ENCODE results near the gene EFEMP2. TPM values are rescaled to one million over a fixed set of nuclear protein-coding genes. Genes with fewer than 3 reads are reported as not detected.
"Not testable (repeated sequence)": the region's sequence is repeated elsewhere in the genome, so short reads cannot be mapped to it uniquely, and the experiment has no call there.

EFEMP2 gene
- polyA plus RNA-seq, 1 experiment: 497 TPM

- Histone ChIP-seq H3K27me3 (ENCODE audit: control insufficient read depth, insufficient read depth, low read length) (no peaks in the 10 kb centered on the region), H3K4me3 (ENCODE audit: low read depth, low read length) (no peak overlapping the region), H3K36me3 (ENCODE audit: control insufficient read depth, insufficient read depth, low read length) (peaks cover 32% of the 10 kb centered on the region)
- TF ChIP-seq CTCF (IDR thresholded peaks at IDR 0.05; ENCODE audit: insufficient read depth, low read depth, low read length): no peak
- no peak for DNase-seq (ENCODE audit: low read depth)
- ChIA-PET POLR2A (interaction anchor here (0.7 kb wide), 1 partner anchor 245 kb away, joined by 8 read pairs; no protein-coding TSS in a partner anchor), CTCF (interaction anchor here (1.0 to 2.6 kb wide), 8 partner anchors 9 to 173 kb away, joined by 3 to 9 read pairs (median 4); partner anchors contain the start of genes EFEMP2, KAT5 and MUS81)
Measured at GRCh38 chr11:65849366-65849765, 23.2 kb downstream of the EFEMP2 start.

- ChIA-PET POLR2A (interaction anchor here (0.7 kb wide), 1 partner anchor 244 kb away, joined by 8 read pairs; no protein-coding TSS in a partner anchor), CTCF (interaction anchor here (1.1 to 2.1 kb wide), 3 partner anchors 11 to 143 kb away, joined by 3 to 9 read pairs (median 3); no protein-coding TSS in a partner anchor)
- H3K27me3 ChIP-seq (ENCODE audit: control insufficient read depth, insufficient read depth, low read length); DNase-seq (ENCODE audit: low read depth); H3K4me3 ChIP-seq (ENCODE audit: low read depth, low read length): not testable (repeated sequence)
- H3K36me3 ChIP-seq (ENCODE audit: control insufficient read depth, insufficient read depth, low read length): peaks cover 27% of the 10 kb centered on the region
Measured at GRCh38 chr11:65848693-65849092, 23.9 kb downstream of the EFEMP2 start.

- no peak for DNase-seq (ENCODE audit: low read depth)
- no peak for TF ChIP-seq CTCF (IDR thresholded peaks at IDR 0.05; ENCODE audit: insufficient read depth, low read depth, low read length)
- H3K4me3 ChIP-seq (ENCODE audit: low read depth, low read length): no peak overlapping the region
- ChIA-PET CTCF (interaction anchor here (1.1 to 2.1 kb wide), 4 partner anchors 12 to 142 kb away, joined by 3 to 9 read pairs (median 4); partner anchors contain the start of gene KAT5), POLR2A (no interaction called here)
- H3K27me3 ChIP-seq (ENCODE audit: control insufficient read depth, insufficient read depth, low read length): no peaks in the 10 kb centered on the region
- H3K36me3 ChIP-seq (ENCODE audit: control insufficient read depth, insufficient read depth, low read length): peaks cover 19% of the 10 kb centered on the region
Measured at GRCh38 chr11:65847746-65848145, 24.9 kb downstream of the EFEMP2 start.

GRCh38 chr11:65844231-65844872, 28.2 kb downstream of the EFEMP2 start:
- ChIA-PET POLR2A (interaction anchor here (0.6 kb wide), 1 partner anchor 1592 kb away, joined by 3 read pairs; no protein-coding TSS in a partner anchor), CTCF (interaction anchor here (0.7 to 1.8 kb wide), 2 partner anchors 132 to 141 kb away, joined by 4 to 5 read pairs; partner anchors contain the start of gene KAT5)
- TF ChIP-seq CTCF (IDR thresholded peaks at IDR 0.05; ENCODE audit: insufficient read depth, low read depth, low read length): no peak
- no peak for DNase-seq (ENCODE audit: low read depth)
- no peaks in the 10 kb centered on the region for H3K36me3 ChIP-seq (ENCODE audit: control insufficient read depth, insufficient read depth, low read length)
- no peak overlapping the region for H3K4me3 ChIP-seq (ENCODE audit: low read depth, low read length)
- H3K27me3 ChIP-seq (ENCODE audit: control insufficient read depth, insufficient read depth, low read length): no peaks in the 10 kb centered on the region

GRCh38 chr11:65843811-65844210, 28.8 kb downstream of the EFEMP2 start:
- Histone ChIP-seq H3K36me3 (ENCODE audit: control insufficient read depth, insufficient read depth, low read length) (no peaks in the 10 kb centered on the region), H3K27me3 (ENCODE audit: control insufficient read depth, insufficient read depth, low read length) (no peaks in the 10 kb centered on the region), H3K4me3 (ENCODE audit: low read depth, low read length) (no peak overlapping the region)
- no peak for DNase-seq (ENCODE audit: low read depth)
- CTCF ChIA-PET: interaction anchor here (0.8 kb wide), 1 partner anchor 11 kb away, joined by 3 read pairs; no protein-coding TSS in a partner anchor
- POLR2A ChIA-PET: no interaction called here
- no peak for TF ChIP-seq CTCF (IDR thresholded peaks at IDR 0.05; ENCODE audit: insufficient read depth, low read depth, low read length)

All from BJ (cell line).